ENCODE data around the gene NHLH2.

- TF ChIP-seq, protein P1, sequence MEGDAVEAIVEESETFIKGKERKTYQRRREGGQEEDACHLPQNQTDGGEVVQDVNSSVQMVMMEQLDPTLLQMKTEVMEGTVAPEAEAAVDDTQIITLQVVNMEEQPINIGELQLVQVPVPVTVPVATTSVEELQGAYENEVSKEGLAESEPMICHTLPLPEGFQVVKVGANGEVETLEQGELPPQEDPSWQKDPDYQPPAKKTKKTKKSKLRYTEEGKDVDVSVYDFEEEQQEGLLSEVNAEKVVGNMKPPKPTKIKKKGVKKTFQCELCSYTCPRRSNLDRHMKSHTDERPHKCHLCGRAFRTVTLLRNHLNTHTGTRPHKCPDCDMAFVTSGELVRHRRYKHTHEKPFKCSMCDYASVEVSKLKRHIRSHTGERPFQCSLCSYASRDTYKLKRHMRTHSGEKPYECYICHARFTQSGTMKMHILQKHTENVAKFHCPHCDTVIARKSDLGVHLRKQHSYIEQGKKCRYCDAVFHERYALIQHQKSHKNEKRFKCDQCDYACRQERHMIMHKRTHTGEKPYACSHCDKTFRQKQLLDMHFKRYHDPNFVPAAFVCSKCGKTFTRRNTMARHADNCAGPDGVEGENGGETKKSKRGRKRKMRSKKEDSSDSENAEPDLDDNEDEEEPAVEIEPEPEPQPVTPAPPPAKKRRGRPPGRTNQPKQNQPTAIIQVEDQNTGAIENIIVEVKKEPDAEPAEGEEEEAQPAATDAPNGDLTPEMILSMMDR (IDR thresholded peaks at IDR 0.05; ENCODE audit: low read depth, low read length, missing input control) = no peak
- no peak for TF ChIP-seq YY1 (IDR thresholded peaks at IDR 0.05)
- TF ChIP-seq, protein P2, sequence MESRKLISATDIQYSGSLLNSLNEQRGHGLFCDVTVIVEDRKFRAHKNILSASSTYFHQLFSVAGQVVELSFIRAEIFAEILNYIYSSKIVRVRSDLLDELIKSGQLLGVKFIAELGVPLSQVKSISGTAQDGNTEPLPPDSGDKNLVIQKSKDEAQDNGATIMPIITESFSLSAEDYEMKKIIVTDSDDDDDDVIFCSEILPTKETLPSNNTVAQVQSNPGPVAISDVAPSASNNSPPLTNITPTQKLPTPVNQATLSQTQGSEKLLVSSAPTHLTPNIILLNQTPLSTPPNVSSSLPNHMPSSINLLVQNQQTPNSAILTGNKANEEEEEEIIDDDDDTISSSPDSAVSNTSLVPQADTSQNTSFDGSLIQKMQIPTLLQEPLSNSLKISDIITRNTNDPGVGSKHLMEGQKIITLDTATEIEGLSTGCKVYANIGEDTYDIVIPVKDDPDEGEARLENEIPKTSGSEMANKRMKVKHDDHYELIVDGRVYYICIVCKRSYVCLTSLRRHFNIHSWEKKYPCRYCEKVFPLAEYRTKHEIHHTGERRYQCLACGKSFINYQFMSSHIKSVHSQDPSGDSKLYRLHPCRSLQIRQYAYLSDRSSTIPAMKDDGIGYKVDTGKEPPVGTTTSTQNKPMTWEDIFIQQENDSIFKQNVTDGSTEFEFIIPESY (IDR thresholded peaks at IDR 0.05) = no peak
Observed at GRCh38 chr1:115815694-115816093, 25.2 kb downstream of the NHLH2 start.
